CD4-positive, alpha-beta T cell treated with Interleukin-4 for 1 hour (primary cell): ENCODE measurements around the gene FAM131A.
A peak's percentile ranks its signal among the peaks of the same experiment; 100 is the strongest.

Source experiments
- DNase-seq, 2 donors: peaks; one replicate each; pipeline ENCODE4 v3.0.0-alpha.2; 2020 to 2022

The FAM131A gene

GRCh38 chr3:184337399-184337714, at the start of gene FAM131A:
Gene FAM131A, plus strand, starts transcription at chr3:184337600. Its CDS starts 31 bp downstream, at chr3:184337631.
- DNase-seq, result no peak

GRCh38 chr3:184289426-184289938, 47.9 kb upstream of the FAM131A start:
- peak; percentile 49 to 59 for DNase-seq

- DNase-seq, result no peak
Observed at GRCh38 chr3:184290331-184290730, 47.1 kb upstream of the FAM131A start.

GRCh38 chr3:184291044-184291737, 46.2 kb upstream of the FAM131A start:
- DNase-seq, result no peak

GRCh38 chr3:184291738-184292445, 45.5 kb upstream of the FAM131A start:
- DNase-seq, result no peak

GRCh38 chr3:184295771-184296170, 41.6 kb upstream of the FAM131A start:
- DNase-seq, result no peak

GRCh38 chr3:184296616-184297015, 40.8 kb upstream of the FAM131A start:
- no peak for DNase-seq

GRCh38 chr3:184298759-184299487, 38.5 kb upstream of the FAM131A start, which contains the start of gene PSMD2:
Gene PSMD2, plus strand, starts transcription at chr3:184299241. Its CDS starts 26 bp downstream, at chr3:184299267.
- peak; percentile 97 to 99 for DNase-seq

- no peak for DNase-seq
Observed at GRCh38 chr3:184299488-184300377, 37.7 kb upstream of the FAM131A start.

GRCh38 chr3:184300378-184300720, 37.1 kb upstream of the FAM131A start:
- no peak for DNase-seq

- DNase-seq, result no peak
Observed at GRCh38 chr3:184305577-184305976, 31.8 kb upstream of the FAM131A start.

- DNase-seq, result no peak
Observed at GRCh38 chr3:184306341-184306972, 30.9 kb upstream of the FAM131A start.

- DNase-seq, result no peak
Observed at GRCh38 chr3:184307915-184308314, 29.5 kb upstream of the FAM131A start.

- no peak for DNase-seq
Observed at GRCh38 chr3:184308744-184309143, 28.7 kb upstream of the FAM131A start.

GRCh38 chr3:184311633-184312032, 25.8 kb upstream of the FAM131A start:
- DNase-seq, result no peak

- peak; percentile 94 for DNase-seq
Observed at GRCh38 chr3:184314363-184314699, 23.1 kb upstream of the FAM131A start, which contains the start of gene EIF4G1. Gene EIF4G1, plus strand, starts transcription at chr3:184314606. Its CDS starts 1,191 bp downstream, at chr3:184315797.

GRCh38 chr3:184314700-184315542, 22.5 kb upstream of the FAM131A start:
- DNase-seq, result peak; percentile 73 to 79

- no peak for DNase-seq
Observed at GRCh38 chr3:184315543-184315867, 21.9 kb upstream of the FAM131A start.

GRCh38 chr3:184315871-184316661, 21.3 kb upstream of the FAM131A start:
- peak in 1 of 2 donors; percentile 34 for DNase-seq

GRCh38 chr3:184316792-184317191, 20.6 kb upstream of the FAM131A start:
- no peak for DNase-seq
